T47D (cell line): ENCODE results near the gene FUOM.
"Not testable (repeated sequence)": the region's sequence is repeated elsewhere in the genome, so short reads cannot be mapped to it uniquely, and the experiment has no call there.

Source experiments
- DNase-seq, 2 experiments: peaks; one replicate each; pipeline versions ENCODE4 v3.0.0 to v3.0.0-alpha.2; 2011 to 2012; ENCODE audit warnings: low read depth in 1 of 2, low spot score in 1 of 2
- JUND ChIP-seq: IDR thresholded peaks from 2 replicates; pipeline ENCODE4 v1.6.1; 2012; ENCODE audit warnings: low read depth
- in situ Hi-C: cut with HindIII; loops from 2 replicates; pipeline ENCODE4 v1.10.0; 2016; ENCODE audit warnings: low sequenced_read_pairs, low pct_unique_long_range_greater_than_20kb

FUOM gene

GRCh38 chr10:133394801-133395221 lies 37.0 kb upstream of the FUOM start:
- no peak for TF ChIP-seq JUND
- no peak for DNase-seq
- in situ Hi-C loops, result no loop called here

DNA sequence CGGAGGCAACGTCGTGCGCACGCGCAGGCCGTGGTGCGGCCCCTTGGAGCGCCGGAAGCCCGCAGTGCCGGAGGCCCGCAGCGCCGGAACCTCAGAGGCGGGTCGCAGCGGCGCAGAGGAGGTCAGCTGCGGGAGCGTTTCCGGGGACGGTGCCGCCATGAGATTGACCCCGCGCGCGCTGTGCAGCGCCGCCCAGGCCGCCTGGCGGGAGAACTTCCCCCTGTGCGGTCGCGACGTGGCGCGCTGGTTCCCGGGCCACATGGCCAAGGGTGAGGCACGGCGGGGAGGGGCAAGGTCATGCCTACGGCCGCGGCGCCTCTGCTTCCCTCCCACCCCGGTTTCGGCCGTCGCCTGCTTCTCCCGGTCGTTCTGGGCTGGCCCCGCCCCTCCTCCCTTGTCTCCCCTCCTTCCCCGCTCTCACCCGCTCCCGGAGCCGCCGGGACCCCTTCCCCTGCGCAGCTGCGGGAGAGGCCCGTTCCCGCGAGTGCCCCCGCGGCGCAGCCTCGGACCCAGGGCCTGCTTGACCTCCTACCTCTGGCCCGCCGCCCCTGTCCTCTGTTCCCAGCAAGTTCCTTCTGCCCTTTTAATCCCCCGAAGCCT lies 36.3 kb upstream of the FUOM start, which contains the start of gene MTG1:
MTG1 (plus strand) TSS at position 94 of the 600 bp plus-strand sequence; CDS start at position 158, 64 bp downstream.
- DNase-seq, result peak; percentile 91 to 92
- in situ Hi-C loops, result no loop called here
- TF ChIP-seq JUND, result no peak

DNA sequence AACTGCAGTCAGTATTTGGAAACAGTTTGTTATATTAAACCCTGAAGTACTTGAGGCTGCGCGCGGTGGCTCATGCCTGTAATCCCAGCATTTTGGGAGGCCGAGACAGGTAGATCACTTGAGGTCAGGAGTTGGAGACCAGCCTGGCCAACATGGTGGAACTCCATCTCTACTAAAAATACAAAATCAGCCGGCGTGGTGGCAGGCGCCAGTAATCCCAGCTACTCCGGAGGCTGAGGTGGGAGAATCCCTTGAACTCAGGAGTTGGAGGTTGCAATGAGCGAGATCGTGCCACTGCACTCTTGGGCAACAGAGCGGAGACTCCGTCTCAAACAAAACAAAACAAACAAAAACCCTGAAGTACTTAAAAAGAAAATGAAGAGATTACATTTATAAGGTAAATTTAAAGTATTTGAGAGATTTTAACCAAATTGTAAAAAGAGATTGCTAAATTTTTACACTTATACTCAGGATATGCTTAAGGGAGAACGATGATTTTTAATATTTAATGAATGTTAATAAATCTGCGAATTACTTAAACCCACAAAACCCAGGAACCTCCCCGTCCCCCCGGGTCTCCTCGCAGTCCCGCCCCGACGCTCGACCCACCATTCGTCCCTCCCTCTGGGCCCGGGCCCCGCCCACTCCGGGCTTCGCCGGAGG lies 35.7 kb upstream of the FUOM start:
- no peak for TF ChIP-seq JUND
- in situ Hi-C loops, result no loop called here
- DNase-seq, result no peak

DNA sequence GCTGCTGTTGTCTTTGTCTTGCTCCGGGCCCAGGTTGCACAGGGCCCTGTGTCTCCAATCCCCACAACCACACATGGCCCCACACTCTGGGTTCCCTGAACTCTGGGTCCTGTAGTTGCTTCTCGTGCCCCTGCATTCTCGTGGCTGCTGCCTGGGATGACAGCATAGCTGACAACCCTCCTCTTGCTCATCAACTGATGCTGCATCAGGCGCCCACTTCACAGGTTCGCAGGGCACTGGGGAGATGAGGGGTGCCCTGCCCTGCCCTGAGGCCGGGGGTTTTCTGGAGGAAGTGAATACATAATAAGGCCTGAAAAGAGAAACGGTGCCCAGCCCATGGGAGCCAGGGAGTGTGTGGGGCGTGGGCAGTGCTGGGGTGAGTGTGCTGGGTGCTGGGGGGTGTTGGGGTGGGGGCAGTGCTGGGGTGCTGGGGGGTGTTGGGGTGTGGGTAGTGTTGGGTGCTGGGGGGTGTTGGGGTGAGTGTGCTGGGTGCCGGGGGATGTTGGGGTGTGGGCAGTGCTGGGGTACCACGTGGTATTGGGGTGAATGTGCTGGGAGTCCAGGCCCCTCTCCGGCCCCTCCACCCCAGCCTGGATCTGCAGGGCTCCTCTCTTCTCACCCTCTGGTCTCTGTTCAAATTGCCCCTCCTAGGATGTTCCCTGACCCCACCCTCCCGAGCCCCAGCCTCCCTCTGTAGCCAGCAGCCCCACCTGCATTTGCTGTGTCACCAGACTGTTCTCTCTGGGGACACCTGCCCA lies 34.1 kb upstream of the FUOM start:
- in situ Hi-C loops, result no loop called here
- TF ChIP-seq JUND, result no peak
- DNase-seq, result no peak

- DNase-seq, result no peak
- no peak for TF ChIP-seq JUND
- in situ Hi-C loops, result no loop called here
Measured at GRCh38 chr10:133391249-133391635, 33.4 kb upstream of the FUOM start.

DNA sequence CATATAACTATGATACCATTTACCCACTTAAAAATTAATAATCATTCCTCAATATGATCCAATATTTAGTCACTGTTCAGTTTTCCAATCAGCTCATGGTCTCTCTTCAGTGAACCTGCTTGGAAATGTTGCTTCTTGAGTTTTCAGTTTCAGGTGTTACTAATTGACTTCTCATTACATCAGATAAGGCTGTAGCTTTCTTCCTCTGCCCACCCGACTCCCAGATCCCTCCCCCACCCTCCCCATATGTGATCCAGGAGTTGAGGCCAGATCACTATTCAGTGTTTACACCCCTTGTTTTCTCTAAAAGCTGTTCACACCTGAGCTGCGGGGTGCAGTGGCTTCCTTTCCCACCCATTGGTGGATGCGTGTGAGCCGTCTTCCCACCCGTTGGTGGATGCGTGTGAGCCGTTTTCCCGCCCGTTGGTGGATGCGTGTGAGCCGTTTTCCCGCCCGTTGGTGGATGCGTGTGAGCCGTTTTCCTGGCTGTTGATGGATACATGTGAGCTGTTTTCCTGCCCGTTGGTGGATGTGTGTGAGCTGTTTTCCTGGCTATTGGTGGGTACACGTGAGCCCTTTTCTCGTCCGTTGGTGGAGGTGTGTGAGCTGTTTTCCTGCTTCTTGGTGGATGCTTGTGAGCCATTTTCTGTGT lies 32.9 kb upstream of the FUOM start:
- no peak for DNase-seq
- in situ Hi-C loops, result no loop called here
- TF ChIP-seq JUND, result no peak

DNA sequence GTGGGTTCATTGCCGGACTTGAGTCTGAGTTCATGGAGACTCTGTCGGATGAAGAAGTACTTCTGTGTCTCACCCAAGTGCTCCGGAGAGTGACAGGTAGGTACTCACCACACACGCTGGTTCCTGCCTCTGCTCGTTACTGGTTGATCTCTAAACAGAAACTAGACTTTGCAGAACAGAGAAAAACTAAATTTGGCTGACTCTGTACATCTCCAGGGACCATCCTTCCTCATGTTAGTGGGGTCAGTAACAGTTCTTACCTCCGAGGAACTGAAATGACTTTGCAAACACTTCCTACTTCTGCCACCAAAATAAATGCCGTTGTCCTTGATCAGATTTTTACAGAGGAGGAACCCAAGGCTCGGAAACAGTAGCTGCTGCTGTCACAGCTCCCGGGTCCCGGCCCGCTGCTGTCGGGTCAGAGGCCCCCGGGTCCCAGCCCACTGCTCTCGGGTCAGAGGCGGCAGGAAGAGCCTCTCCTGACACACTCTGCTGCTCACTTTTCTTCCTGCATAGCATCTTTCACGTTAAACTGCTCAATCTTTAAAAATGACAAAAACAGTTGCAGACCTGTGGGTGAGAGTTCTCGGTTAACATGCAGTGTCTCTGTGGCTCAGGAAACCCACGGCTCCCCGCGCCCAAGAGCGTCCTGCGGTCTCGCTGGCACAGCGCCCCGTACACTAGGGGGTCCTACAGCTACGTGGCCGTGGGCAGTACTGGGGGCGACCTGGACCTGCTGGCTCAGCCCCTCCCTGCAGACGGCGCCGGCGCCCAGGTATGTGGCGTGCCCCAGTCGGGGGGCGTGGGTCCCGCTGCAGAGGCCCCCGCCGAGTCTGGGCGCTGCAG lies 31.4 kb upstream of the FUOM start:
- DNase-seq, result no peak
- in situ Hi-C loops, result no loop called here
- no peak for TF ChIP-seq JUND

DNA sequence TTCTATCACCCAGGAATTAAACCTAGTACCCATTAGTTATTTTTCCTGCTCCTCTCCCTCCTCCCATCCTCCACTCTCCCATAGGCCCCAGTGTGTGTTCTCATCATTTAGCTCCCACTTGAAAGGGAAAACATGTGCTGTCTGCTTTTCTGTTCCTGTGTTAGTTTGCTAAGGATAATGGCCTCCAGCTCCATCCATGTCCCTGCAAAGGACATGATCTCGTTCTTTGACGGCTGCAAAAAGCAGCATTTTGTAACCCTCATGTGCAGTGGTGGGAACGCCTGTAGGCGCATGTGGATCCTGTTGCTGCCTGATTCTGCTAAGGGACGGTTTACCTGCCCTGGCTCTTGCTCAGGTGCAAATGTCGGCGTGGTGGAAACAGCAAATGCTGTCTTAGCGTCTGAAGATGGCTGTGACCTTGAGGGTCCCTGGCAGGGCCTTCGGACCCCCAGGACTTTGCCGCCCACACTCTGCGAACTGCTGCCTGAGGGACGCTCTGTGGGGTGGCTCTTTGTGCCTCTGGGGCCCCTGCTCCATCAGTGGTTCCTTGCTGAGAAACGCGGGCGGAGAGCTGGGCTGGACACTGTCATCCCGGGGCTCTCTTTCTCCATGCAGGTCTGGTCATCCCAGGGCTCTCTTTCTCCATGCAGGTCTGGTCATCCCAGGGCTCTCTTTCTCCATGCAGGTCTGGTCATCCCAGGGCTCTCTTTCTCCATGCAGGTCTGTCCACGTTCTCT lies 30.6 kb upstream of the FUOM start:
- no peak for DNase-seq
- no peak for TF ChIP-seq JUND
- in situ Hi-C loops, result no loop called here

GRCh38 chr10:133386951-133387350 lies 29.1 kb upstream of the FUOM start:
- in situ Hi-C loops, DNase-seq: not testable (repeated sequence)

DNA sequence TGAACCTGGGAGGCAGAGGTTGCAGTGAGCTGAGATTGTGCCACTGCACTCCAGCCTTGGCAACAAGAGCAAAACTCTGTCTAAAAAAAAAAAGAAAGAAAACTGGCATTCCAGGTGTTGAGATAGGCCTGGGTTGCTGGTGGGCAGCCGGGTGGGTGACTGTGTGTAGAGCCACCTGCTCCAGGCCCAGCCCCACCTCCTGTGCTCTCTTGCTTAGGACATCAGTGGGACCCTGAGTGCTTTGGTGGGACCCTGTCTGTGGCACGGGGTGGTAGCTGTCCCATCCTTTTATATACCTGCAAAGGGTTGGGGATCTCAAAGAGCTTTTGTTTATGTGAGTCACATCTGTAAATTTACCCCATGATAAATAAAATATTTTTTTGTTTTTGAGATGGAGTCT lies 27.4 kb upstream of the FUOM start:
- in situ Hi-C loops, result no loop called here
- no peak for TF ChIP-seq JUND
- no peak for DNase-seq

DNA sequence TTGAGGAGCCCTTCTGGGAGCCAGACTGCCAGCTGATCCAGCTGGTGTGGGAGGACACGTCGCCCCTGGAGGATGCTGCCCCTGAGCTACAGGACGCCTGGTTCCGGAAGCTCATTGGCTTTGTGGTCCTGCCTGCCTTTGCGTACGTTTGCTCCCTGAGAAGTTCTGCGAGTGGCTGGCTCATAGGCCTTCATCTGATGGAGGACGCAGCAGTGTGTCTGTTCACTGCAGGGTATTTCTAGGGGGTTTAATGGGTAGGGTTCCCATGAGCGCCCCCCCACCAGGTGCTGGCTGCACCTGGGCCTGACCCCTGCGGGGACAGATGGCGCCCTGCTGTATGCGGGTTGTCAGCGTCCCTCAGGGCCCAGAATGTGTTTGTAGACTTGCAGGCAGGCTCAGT lies 26.3 kb upstream of the FUOM start:
- TF ChIP-seq JUND, result no peak
- in situ Hi-C loops, result no loop called here
- no peak for DNase-seq
